Activated CD8-positive, alpha-beta memory T cell treated with anti-CD3 and anti-CD28 coated beads for 4 hours (primary cell): ENCODE data around the gene SIX6.
"Not testable (repeated sequence)": the region's sequence is repeated elsewhere in the genome, so short reads cannot be mapped to it uniquely, and the experiment has no call there.

Source experiments
- DNase-seq, 2 donors: peaks; one replicate each; pipeline ENCODE4 v3.0.0-alpha.2; 2020; ENCODE audit warnings: low read depth in 2 of 2

Gene SIX6

GRCh38 chr14:60508707-60509437 is at the start of gene SIX6:
TSS of gene SIX6 (plus strand) at chr14:60509146. CDS start at chr14:60509399, 253 bp downstream.
- DNase-seq = no peak

- not testable (repeated sequence) for DNase-seq
Observed at GRCh38 chr14:60480248-60480647, 28.7 kb upstream of the SIX6 start.

GRCh38 chr14:60482743-60483142 is 26.2 kb upstream of the SIX6 start:
- DNase-seq = no peak

DNA sequence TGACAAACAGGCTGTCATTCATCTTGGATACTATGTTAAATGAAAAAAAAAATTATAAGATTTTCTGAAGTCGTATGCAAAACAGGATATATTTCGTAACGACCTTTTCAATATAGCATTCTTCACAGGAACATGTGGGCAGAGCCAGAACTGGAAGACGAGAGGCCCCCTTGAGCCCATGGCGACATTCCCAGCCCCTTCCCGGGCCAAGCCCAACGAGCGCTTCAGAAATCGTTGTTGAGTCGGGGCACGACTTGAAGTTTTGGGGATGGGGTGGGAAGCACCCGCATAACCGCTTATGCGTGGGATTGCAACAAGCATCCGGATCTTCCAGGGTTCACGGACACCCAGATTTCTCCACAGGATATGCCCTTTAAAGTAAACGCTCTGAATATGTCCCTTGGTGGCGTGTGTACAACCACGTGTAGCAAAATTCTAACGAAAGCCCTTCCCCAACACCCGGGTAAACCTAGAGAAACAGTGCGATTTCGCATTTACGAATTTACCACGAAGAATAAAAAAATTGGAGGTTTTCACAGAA is 23.8 kb upstream of the SIX6 start:
- no peak for DNase-seq

DNA sequence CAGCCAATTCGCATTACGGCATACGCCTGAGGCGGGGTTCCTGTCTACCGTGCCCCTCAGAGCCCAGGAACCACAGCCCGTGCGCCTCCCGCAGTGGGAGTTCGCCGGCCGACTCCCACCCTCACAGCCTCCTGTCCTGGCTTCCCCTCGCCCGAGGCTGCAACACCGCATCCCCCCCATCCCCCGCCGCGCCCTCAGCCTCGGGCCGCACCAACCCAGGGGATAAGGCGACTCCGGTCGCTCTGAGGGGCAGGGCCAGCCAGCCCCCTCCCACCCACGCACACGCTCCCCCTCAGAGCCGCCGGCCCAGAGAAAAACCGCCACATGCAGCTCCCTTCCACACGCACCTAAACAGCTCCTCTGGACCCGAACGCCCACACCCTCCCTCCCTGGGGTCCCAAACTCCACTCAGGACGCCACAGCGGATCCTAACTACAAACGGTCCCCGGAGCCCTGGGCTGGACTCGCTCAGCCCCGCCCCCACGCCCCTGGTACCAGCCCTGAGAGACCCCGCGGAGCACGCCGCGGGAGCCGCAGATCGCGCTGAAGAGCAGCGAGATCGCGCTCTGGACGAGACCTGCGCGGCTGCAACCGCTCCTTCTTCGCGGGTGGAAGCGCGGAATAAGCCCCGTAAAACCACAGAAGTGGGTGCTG is 23.2 kb upstream of the SIX6 start, which contains the start of gene C14orf39:
TSS of gene C14orf39 (minus strand) at position 466 of the 654 bp plus-strand sequence. CDS start 985 bp downstream, outside the sequence.
- no peak for DNase-seq

GRCh38 chr14:60487211-60487610 is 21.7 kb upstream of the SIX6 start:
- no peak for DNase-seq

- no peak for DNase-seq
Observed at GRCh38 chr14:60488175-60488574, 20.8 kb upstream of the SIX6 start.

DNA sequence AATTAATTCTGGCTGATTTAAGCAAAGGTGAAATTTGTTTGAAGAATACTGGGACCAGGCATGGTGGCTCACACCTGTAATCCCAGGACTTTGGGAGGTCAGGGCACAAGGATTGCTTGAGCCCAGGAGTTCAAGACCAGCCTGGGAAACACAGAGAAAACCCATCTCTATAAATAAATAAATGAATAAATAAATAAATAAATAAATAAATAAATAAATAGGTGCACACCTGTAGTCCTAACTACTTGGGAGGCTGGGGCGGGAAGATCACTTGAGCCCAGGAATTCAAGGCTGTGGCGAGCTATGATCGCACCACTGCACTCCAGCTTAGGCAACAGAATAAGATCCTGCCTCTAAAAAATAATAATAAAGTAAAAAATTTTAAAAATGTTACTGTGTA is 18.7 kb upstream of the SIX6 start:
- DNase-seq = no peak

GRCh38 chr14:60495946-60496345 is 13.0 kb upstream of the SIX6 start:
- no peak for DNase-seq

GRCh38 chr14:60502541-60502940 is 6.4 kb upstream of the SIX6 start:
- no peak for DNase-seq

GRCh38 chr14:60505448-60505847 is 3.5 kb upstream of the SIX6 start:
- no peak for DNase-seq

- DNase-seq = no peak
Observed at GRCh38 chr14:60506010-60506409, 2.9 kb upstream of the SIX6 start.

- DNase-seq = no peak
Observed at GRCh38 chr14:60506462-60506984, 2.4 kb upstream of the SIX6 start.

DNA sequence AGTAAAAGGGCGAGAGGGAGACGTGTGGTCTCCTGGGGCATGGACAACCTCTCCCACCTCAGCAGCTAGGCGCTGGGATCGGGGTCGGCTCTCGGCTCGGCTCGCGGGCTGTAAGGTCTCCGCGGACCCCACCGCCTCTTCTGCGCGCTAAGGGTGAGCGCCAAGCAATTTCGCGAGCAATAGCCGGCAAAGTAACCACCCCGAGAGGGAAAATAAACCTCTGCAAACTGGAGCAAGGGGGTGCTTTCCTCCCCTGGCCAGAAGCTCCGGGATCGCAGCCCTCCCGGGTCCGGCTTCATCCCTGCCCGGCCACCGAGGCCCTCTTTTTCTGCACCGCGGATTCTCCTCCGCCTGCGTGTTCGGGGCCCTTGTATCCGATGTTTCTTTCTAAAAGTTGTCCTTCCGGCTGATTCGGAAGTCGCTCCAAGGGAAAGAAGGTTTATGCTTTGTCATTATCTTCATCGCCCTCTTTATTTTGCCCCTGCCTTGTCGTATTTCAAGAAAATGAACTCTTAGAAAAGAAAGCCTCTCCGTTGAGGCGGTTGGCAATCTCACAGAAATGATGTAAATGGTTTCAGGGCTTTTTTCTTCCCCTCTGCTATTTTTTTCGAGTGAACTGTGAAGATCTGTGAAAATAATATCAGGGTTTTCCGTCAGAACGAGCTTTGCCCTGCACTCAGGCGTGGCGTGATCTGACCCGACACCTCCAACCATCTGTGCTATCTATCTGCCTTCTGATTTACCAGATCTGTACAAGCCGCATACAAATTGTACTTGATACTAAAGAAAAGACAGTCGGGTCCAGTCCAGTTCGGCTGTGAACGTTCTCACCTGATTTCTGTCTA is 1.7 kb upstream of the SIX6 start:
- DNase-seq = no peak

DNA sequence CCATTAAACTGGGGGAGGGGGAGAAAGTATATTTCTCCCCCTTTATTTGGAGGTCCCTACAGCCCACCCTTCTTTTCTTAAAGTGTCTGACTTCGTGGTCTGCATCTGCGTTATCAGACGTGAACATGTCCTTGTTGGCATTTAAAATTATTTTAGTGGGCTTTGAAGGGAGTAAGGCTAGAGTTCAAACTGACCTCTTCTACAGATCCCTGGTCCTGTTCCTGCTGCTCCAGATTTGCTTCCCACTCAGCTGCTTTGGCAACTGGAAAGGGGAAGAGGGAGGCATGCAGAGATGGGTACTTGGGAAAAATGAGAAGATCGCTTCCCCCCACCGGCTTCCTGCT is 611 bp upstream of the SIX6 start:
- DNase-seq = no peak

- no peak for DNase-seq
Observed at GRCh38 chr14:60509438-60510253, 700 bp downstream of the SIX6 start.

DNA sequence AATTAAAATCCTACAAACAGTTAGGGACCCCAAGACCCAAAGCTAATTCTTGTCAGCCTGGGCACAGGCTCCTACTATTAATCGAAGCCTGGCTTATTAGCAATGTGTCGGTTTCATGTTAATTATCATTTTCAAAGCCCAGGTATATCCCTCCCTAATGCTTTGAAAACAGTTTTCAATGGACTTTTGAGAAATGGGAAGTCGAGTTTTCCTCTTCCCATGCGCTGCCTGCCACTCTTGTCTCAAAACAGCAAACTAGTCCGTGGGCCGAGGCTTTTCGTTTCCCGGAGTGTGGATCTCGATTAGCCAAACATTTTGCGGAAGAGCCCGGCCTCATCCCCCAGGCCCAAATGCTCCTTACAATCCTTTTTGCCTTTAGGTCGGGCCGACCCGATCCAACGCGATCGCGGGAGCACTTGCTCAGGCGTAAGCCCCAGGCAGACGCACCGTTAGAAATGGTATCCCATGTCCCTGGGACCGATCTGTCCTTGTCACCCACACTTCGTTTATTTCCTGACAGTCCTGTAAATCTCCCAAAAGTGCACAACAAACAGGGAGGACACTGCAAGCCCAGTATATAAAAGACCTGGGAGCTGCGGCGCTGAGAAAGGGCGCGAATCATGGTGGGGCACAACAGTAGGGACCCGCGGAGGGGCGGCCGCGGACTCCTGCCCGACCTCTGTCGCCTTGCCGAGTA is 1.5 kb downstream of the SIX6 start:
- no peak for DNase-seq

DNA sequence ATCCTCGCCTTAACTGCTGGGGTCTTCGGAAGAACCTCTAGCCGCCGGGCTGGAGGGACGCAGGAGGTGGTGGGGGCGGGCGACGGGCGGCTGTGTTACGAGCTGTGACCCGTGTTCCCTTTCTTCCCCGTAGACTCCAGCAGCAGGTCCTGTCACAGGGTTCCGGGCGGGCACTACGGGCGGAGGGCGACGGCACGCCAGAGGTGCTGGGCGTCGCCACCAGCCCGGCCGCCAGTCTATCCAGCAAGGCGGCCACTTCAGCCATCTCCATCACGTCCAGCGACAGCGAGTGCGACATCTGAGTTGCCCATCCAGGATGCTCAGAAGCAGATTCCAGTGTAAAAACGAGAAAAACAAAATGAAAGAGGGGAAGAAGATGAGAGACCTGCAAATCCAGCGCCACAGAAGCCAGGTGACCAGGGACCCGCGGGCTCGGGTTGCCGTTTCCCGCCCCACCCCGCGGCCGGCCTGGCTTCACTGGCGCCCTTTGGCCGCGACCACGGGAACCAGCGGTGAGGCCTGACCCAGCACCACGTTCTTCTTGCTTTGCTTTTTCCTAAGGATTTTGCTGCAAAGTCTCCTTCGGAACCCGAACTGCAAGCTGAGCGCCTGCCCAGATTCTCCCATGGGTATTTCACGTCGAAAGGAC is 2.1 kb downstream of the SIX6 start:
- DNase-seq = no peak

- no peak for DNase-seq
Observed at GRCh38 chr14:60512126-60512525, 3.2 kb downstream of the SIX6 start.

GRCh38 chr14:60512973-60513571 is 4.1 kb downstream of the SIX6 start:
- DNase-seq = no peak
